GM15510 (cell line): Measurements from ENCODE around the gene CARD16.

Experiments used
- POLR2A ChIP-seq: IDR thresholded peaks from 3 replicates; pipeline ENCODE4 v1.6.1; 2011; ENCODE audit warnings: borderline replicate concordance; ENCODE audit not compliant: insufficient read length; ENCODE audit errors: extremely low read depth

Gene CARD16

DNA sequence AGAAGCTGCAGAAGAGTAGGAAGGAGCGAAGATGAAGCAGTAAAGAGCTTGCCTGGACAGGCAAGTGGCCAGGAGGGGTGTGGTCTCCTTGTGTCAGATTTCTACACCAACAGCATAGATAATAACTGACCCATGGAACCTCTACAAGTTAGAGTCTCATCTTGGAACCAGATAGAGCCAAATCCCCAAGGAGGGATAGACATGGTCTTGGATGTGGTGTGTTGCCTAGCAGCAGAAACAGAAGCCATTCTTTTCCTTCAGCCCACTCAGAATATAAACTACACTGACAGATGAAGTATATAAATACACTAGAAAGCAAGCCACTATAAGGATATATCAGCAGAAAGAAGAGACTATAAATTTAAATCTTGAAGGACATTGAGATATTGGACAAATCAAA lies 4.3 kb upstream of the CARD16 start:
- no peak for TF ChIP-seq POLR2A

DNA sequence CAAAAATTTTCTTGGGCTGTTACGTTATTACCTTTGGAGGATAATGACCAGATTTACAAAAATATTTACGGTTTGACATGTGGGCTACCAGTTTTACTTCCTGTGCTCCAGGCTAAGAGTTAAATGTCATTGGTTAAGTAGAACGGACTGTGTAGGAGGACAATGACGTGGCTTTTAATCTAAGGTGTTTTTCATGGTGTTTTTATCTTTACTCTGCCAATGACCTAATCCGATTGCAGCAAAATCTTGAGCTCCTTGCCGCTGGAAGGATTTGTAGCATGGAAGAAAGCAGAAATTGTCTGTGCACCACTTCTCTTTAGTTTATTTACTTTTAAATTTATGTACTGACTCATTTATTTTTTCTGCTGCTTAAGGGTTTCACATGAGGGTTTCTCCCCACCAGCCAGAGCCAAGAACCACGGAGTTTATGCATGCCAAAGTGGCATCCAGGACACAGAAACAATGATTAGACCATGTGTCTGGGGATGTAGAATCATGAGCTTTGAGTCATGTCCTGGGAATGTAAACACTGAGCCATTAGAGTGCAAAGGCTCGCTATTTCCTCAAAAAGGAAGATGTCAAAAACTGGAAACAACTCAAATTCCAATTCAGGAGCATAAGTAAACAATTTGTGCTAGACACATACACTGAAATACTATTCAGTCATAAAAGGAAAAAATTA lies 1.9 kb upstream of the CARD16 start:
- no peak for TF ChIP-seq POLR2A

DNA sequence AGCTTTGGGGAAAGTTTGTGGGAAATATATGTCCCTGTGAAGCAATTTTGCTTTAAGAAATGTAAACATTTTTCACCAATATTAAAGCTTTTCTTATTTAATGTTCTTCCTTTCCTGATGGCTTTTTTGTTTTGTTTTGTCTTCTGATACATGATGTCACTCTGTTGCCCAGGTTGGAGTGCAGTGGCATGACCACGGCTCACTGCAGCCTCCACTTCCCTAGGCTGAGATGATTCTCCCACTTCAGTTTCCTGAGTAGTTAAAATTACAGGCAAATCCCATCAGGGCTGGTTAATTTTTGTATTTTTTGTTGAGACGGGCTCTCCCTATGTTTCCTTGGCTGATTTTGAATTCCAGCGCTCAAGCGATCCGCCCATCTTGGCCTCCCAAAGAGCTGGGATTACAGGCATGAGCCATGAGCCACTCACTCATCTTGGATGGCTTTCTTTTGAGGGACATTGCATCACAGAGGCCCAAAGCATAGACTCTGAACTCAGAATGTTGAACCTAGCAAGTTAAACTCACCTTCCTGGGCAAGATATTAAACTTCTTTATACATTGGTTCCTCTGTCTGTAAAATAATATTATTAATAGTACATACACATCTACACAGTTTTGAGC lies 651 bp upstream of the CARD16 start:
- TF ChIP-seq POLR2A = no peak

DNA sequence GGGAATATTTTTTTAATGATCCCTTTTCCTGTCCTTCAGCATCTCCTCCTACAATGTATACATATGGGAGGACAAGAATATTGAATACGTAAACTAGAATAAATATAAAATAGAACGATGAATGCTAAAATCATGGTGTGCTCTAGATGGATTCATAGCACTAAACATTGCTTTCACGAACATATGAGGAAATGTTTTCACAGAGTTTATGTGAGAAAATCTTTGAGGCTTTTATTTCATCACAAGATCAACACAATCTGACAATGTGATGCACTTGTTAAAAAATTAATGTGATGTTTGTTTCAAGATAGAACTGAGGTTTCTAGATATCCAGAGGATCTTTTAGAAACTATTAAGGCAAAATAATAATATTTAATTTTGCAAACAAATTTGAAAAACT lies 3.0 kb downstream of the CARD16 start:
- no peak for TF ChIP-seq POLR2A

DNA sequence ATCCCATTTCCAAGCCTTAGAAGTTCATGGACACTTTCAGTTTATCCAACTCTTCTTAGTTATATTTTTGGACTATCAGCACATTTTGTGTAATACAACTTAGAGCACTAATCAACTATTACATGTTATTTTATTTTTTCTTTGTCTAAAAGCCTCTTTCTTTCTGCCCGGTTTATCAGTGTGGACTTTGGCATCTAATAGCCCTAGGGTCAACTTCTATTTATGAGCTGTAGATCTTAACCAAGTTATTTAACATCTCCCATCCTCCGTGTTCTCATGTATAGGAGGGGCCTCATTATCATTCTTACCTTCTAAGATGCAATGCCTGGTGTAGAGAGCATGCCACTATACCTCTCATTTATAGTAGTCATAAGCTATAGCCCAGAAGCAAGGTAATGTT lies 4.4 kb downstream of the CARD16 start:
- TF ChIP-seq POLR2A = no peak

DNA sequence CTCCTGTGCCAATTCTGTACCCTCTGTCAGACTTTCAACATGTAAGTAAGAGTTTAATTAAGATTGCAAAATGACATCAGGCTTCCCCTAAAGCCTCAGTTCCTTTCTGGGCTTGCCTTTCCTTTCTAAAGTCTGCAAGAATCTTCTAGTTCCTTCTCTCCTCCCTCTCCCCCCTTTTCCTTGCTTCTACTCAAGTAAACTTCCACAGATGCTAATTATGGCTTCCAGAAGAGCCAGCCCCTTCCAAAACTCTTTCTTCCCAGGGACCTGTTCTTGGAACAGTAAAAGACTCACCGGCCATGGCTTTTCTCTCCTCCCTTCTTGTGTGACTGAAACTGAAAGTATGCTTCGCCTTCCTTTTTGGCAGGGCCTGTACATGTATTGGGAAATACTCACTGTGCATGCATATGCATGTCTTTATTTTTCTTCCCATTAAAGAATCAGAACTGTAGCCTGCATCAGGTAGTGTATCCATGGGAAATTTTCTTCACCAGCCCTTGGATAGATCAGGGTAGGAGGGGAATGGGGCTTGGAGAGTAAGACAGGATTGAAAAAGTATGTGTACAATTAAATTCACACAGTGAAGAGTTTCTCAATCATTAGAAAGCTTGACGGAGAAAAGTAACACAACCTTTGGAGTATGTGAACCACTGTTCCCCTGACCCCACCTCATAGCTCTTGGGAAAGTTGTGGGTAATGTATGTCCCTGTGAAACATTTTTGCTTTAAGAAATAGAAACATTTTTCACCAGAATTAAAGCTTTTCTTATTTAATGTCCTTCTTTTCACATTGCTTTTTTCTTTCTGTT lies 10.1 kb downstream of the CARD16 start, which contains the start of gene CASP1:
Gene CASP1 (minus strand): TSS at position 332 of the 808 bp plus-strand sequence. CDS start 31 bp downstream, at position 301.
- no peak for TF ChIP-seq POLR2A

DNA sequence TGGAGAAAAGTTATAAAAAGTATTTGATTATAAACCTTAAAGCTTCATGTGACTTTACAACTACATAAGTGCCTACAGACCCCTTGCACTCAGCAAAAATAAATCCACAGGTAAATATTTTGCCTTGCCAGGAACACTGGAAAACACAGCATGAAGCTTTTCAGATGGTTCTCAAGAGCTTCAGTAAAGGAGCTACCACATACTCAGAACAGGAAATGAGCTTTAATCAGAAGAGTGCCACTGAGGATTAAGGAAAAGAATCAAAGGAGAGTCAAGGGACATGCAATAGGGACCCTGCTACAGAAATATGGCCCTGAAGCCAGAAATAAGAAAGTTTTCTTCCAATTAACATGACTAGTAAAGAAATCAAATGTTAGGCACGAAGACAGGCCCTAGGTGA lies 11.4 kb downstream of the CARD16 start:
- no peak for TF ChIP-seq POLR2A

DNA sequence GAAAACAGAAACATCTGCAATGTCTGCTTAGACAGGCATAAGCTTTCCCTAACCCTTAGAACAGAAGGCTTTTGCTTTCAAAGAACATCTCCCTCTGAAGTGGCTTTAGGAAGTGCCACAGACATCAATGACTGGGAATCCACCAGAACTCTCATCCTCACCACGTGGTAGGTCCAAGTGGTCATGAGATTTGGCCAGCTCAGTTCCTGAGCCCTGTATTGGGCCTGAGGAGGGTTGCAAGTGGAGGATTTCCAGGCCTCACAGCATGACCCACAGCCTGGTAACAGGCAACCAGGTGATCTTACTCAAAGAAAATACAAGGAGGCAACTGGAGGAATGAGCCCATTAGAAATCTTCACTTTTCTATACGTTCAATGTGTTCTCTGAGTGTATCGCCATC lies 11.8 kb downstream of the CARD16 start:
- no peak for TF ChIP-seq POLR2A

DNA sequence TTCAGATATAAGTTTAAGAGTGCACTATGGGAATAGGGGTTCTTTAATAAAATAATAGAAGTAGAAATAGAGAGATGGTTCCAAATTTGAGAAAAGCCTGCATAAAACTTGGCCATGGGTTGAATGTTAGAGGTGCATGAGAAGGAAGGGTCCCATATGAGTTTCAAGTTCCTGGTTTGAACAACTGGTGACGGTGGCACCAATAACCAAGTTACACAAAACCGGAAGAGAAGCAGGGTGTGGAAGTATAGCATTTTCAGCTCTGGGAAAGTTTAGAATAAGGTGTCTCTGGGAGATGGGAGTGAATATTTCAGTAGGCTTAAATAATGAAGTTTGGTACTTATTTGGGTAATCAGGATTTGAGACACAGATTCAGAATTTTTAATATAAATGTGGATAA lies 12.6 kb downstream of the CARD16 start:
- no peak for TF ChIP-seq POLR2A

DNA sequence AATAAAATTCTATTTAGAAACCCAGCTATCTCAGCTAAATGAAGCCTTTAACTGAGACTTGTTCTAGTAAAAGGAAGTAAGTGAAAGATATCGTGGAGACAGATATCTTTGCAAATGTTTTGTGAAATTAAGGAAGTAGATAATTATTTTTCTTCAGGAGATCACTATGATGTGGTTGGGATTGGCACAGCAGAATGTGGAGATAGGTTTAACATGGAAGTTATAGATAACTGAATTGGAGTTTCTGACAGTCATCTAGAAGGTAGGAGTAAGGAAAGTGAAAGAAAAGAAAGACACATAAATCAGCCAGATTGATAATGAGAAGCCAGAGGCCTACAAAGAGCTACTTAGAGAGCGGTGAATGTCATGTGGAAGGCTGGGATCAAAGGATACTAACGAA lies 17.5 kb downstream of the CARD16 start:
- TF ChIP-seq POLR2A = no peak

DNA sequence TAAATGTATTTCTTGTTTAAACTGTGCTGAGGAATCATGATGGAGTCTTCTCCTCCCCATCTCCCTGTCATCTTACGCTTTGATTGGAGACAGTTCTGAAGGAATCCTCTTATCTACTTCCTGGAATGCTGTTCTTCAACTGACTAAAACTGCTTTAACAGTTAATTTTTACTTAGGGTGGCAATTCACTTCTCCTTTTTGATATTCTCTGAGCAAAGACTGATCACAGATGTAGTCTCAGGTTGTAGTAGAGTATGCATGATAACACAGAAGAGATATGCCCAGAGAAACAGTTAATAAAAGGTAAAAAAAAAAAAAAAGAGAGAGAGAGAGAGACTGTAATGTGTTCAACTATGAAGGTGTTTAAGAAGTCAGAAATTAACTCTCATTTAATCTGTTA lies 20.7 kb downstream of the CARD16 start:
- no peak for TF ChIP-seq POLR2A

DNA sequence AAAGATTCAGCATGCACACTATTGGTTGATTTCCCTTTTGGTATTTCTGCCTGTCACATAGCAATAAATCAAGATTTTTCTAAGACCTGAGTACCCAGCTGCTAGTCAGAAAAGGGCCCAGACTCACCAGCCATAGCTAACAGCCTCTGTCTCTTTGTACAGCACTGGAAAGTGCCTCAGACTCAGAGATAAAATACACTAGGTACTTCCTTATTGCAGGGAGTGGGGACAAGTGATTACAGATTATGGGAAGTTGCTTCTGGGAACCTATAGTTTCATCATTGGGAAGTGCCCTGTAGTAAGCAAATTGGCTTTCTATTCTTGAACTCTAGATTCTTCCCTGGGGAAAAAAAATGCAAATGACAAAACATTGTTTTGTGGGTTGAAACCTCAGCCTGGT lies 22.1 kb downstream of the CARD16 start, which contains the start of gene CASP5:
Gene CASP5 (minus strand): TSS at position 166 of the 400 bp plus-strand sequence. CDS start 32 bp downstream, at position 134.
- no peak for TF ChIP-seq POLR2A

DNA sequence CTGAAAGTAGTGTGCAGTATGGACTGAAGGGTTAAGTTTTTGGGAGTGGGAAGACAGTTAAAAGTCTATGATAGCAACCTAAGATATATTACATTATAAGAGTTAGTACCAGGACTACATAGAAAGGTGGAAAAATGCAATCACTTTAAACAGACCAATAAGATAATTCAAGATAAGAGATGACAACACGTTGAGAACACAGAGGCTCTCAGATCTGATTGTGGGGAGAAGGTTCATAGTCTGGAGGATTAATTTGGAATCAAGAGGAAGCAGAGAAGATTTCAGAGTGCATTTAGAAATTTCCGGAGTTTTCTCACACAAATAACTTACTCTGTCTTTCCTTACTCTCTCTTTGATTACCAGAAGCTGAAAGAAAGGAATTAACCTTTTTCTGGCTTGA lies 22.6 kb downstream of the CARD16 start:
- no peak for TF ChIP-seq POLR2A

DNA sequence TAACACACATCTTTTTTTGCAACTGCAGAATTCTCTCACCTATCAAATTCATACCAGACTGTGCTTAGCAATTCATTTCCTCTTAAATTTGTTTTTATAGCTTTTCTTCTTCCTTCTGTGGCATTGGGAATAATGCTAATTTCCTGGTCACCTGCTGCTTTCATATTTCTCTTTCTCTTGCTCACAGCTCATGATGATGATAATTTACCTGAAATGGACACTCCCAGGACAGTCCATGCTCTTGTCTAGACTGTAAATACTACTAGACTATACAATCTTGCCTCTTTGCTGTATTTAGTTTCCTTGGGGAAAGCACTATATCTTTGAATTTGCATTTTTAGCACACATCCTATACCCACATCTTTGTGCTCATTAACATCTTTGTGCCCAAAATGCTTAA lies 37.7 kb downstream of the CARD16 start:
- TF ChIP-seq POLR2A = no peak

DNA sequence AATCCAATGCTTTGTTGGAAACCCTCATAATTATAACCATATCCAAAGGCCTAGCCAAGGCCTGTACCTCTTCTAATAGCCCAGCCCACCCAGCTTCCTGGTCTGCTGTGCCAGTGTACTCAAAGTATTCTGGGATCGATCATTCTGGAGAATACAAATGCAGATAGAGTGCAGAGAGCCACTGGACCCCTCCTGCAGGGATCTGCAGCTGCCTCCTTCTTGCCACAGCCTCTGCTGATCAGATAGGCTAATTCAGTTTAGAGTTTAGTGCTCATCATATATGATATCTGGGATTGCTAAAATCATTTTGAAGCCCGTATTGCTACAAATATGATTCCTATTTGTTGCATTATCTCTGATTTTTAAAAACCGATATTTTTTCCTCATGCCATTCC lies 39.7 kb downstream of the CARD16 start:
- no peak for TF ChIP-seq POLR2A

DNA sequence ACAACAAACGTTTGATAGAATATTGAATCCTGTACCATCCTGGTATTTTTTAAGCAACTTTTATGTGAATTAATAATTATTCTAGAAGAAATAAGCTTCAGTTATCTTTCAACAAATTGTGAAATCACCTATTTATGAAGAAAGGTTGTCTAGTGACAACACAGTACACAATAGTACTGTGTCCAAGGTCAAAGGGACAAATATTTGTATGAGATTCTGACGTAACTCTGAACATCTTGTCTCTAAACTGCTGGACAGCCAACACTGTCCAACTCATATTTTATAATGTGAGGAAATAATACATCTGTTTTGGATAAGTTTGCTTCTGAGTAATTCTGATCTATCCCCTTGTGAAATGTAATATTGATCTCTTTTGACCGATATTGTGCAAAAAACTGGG lies 41.1 kb downstream of the CARD16 start:
- TF ChIP-seq POLR2A = no peak

DNA sequence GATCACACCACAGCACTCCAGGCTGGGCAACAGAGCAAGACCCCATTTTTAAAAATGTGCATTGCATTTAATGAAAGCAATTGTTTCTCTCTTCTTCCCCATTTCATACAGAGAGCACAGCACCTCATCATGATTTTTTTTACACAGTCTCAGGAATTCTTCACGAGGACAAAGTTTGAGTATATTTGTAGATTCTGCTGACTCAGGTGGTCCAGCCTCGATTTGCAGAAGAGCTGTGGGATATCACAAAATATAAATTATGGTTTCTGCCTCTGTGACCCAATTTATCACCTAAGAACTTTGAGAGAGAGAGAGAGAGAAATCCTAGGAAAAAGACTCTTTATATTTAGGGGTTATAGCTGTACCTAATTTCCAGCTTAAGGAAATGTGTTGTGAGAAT lies 42.0 kb downstream of the CARD16 start:
- no peak for TF ChIP-seq POLR2A

DNA sequence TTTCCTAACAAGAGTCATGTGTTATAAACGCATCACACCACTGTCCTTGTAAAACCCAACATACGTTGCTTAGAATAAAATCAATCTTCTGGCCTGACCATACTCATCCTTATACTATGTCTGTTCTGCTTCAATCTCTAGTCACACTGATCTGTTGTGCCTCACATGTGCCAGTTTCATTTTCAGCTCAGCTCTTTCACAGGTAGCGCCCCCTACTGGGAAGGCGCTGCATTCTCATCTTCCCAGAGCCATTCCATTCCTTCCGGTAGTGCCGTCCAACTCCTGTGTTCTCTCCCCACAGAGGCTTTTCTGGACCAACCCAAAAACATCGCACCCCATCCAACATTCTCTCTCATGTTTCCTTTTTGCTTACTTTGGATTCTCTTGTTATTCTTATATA lies 44.3 kb downstream of the CARD16 start:
- TF ChIP-seq POLR2A = no peak
